ENCODE results near the gene MINPP1. TPM values are rescaled to one million over a fixed set of nuclear protein-coding genes. Genes with fewer than 3 reads are reported as not detected.
A peak's percentile ranks its signal among the peaks of the same experiment; 100 is the strongest.
"Not testable (repeated sequence)": the region's sequence is repeated elsewhere in the genome, so short reads cannot be mapped to it uniquely, and the experiment has no call there.

Gene MINPP1, protein sequence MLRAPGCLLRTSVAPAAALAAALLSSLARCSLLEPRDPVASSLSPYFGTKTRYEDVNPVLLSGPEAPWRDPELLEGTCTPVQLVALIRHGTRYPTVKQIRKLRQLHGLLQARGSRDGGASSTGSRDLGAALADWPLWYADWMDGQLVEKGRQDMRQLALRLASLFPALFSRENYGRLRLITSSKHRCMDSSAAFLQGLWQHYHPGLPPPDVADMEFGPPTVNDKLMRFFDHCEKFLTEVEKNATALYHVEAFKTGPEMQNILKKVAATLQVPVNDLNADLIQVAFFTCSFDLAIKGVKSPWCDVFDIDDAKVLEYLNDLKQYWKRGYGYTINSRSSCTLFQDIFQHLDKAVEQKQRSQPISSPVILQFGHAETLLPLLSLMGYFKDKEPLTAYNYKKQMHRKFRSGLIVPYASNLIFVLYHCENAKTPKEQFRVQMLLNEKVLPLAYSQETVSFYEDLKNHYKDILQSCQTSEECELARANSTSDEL
- total RNA-seq: 10 to 100 TPM; 12.0 to 28.3 (median 20.8) TPM
- long read RNA-seq, donor 1, transcript MINPP1-202 (5 exons, 2,415 nt): major isoform, 23 of 24 reads
- long read RNA-seq, donor 1, partial matches to known transcripts: 0 of 24 reads
- long read RNA-seq, donor 1, other reads (novel, unspliced or antisense): 1 of 24 reads
- long read RNA-seq, donor 2, transcript MINPP1-202 (5 exons, 2,415 nt): major isoform, 29 of 36 reads
- long read RNA-seq, donor 2, partial matches to known transcripts: 4 of 36 reads
- long read RNA-seq, donor 2, other reads (novel, unspliced or antisense): 3 of 36 reads

DNA sequence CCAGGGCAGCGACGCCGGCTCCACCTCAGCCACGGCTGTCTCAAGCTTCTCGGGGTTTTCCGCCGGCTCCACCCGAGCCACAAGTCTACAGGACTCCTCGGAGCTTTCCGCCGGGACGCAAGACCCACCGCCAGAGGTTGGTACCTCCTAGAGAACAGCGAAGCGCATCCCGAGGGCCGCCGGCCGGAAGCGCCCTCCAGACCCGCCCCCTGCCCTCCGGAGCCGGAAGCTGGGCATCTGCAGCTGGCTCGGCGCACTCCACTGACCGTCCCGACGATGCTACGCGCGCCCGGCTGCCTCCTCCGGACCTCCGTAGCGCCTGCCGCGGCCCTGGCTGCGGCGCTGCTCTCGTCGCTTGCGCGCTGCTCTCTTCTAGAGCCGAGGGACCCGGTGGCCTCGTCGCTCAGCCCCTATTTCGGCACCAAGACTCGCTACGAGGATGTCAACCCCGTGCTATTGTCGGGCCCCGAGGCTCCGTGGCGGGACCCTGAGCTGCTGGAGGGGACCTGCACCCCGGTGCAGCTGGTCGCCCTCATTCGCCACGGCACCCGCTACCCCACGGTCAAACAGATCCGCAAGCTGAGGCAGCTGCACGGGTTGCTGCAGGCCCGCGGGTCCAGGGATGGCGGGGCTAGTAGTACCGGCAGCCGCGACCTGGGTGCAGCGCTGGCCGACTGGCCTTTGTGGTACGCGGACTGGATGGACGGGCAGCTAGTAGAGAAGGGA lies at the start of gene MINPP1:
Gene MINPP1 (plus strand): TSS at position 254 of the 726 bp plus-strand sequence. CDS start 23 bp downstream, at position 277.
- TF ChIP-seq, protein P1, sequence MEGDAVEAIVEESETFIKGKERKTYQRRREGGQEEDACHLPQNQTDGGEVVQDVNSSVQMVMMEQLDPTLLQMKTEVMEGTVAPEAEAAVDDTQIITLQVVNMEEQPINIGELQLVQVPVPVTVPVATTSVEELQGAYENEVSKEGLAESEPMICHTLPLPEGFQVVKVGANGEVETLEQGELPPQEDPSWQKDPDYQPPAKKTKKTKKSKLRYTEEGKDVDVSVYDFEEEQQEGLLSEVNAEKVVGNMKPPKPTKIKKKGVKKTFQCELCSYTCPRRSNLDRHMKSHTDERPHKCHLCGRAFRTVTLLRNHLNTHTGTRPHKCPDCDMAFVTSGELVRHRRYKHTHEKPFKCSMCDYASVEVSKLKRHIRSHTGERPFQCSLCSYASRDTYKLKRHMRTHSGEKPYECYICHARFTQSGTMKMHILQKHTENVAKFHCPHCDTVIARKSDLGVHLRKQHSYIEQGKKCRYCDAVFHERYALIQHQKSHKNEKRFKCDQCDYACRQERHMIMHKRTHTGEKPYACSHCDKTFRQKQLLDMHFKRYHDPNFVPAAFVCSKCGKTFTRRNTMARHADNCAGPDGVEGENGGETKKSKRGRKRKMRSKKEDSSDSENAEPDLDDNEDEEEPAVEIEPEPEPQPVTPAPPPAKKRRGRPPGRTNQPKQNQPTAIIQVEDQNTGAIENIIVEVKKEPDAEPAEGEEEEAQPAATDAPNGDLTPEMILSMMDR (IDR thresholded peaks at IDR 0.05): no peak
- Histone ChIP-seq H3K4me1 (ENCODE audit: low read depth) (peaks cover 13% of the 10 kb centered on the region), H3K36me3 (ENCODE audit: low read depth) (no peaks in the 10 kb centered on the region), H3K9me3 (no peaks in the 10 kb centered on the region), H3K4me3 (peak within 1 kb of the TSS; percentile 83)
- intact Hi-C loops (cut with DNase I, micrococcal nuclease): no loop called here
- DNase-seq: peak; percentile 82 to 88 (median 87)
- peak; percentile 96 for ATAC-seq

DNA sequence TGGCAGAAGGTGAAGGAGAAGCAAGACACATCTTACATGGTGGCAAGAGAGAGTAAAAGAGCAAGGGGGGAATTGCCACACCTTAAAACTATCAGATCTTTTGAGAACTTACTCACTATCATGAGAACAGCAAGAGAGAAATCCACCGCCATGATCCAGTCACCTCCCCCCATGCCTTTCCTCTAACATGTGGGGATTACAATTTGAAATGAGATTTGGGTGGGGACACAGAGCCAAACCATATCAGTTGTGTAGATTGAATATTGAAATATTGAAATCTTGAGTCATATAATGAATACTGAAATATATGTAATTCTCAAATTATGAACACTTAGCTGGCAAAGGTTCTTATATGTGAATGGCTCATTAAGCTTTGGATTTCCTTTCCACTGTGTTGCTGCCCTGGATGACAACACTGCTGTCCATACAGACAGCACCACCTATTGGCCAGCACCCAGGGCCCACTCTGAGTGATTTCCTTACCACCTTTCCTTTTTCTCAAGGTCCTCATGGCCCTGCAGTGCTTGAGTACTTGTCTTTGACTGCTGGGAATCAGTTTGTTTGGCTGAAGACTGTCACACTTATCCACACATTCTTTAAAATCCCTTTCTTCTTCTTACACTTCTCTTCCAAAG lies 48.0 kb upstream of the MINPP1 start:
- intact Hi-C loops (cut with DNase I, micrococcal nuclease); H3K36me3 ChIP-seq (ENCODE audit: low read depth); DNase-seq; H3K4me1 ChIP-seq (ENCODE audit: low read depth); H3K9me3 ChIP-seq; H3K4me3 ChIP-seq: not testable (repeated sequence)
- ATAC-seq: peak; percentile 77

DNA sequence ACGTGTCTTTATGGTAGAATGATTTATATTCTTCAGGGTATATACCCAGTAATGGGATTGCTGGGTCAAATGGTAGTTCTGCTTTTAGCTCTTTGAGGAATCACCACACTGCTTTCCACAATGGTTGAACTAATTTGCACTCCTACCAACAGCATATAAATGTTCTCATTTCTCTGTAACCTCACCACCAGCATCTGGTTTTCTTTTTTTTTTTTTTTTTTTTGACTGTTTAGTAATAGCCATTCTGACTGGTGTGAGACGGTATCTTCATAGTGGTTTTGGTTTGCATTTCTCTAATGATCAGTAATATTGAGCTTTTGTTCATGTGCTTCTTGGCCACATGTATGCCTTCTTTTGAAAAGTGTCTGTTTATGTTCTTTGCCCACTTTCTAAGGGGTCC lies 42.9 kb upstream of the MINPP1 start:
- DNase-seq; H3K4me3 ChIP-seq; H3K36me3 ChIP-seq (ENCODE audit: low read depth); ATAC-seq; H3K9me3 ChIP-seq; intact Hi-C loops (cut with DNase I, micrococcal nuclease); H3K4me1 ChIP-seq (ENCODE audit: low read depth): not testable (repeated sequence)

DNA sequence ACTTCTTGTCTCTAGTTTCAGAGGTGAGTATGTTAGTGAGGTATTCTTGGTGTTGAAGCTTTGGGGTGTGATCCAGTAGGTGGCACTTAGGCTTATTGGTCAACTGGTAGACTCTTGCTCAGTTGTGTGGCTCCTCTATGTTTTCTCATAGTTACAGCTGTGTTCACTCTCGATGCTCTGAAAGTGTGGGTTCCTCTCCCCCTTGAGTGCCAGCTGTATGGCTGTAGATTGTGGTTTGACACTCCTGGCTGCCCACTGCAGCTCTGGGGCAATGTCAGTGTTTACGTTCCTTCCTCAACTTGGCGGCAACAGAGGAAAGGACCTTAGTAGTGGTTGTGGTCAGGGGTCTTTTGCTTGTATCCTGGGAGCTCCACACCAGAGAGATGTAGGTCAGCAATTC lies 37.8 kb upstream of the MINPP1 start:
- H3K4me3 ChIP-seq; H3K4me1 ChIP-seq (ENCODE audit: low read depth); H3K9me3 ChIP-seq; DNase-seq; ATAC-seq; H3K36me3 ChIP-seq (ENCODE audit: low read depth); intact Hi-C loops (cut with DNase I, micrococcal nuclease): not testable (repeated sequence)

DNA sequence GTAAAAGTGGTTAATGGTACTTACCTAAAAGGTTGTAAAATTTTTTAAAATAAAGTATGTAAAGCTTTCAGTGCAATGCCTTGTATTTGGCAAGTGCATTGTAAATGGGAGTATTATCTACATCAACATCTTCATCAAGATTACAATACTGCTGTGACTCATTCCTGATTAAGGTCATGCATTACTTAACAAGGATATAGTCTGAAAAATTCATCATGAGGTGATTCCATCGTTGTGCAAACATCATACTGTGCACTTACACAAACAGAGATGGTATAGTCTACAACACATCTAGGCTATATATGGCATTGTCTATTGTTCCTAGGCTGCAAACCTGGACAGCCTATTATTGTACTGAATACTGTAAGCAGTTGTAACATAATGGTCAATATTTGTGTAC lies 16.0 kb upstream of the MINPP1 start:
- intact Hi-C loops (cut with DNase I, micrococcal nuclease); H3K36me3 ChIP-seq (ENCODE audit: low read depth); DNase-seq; H3K4me3 ChIP-seq; H3K4me1 ChIP-seq (ENCODE audit: low read depth); H3K9me3 ChIP-seq: not testable (repeated sequence)
- peak; percentile 98 for ATAC-seq

DNA sequence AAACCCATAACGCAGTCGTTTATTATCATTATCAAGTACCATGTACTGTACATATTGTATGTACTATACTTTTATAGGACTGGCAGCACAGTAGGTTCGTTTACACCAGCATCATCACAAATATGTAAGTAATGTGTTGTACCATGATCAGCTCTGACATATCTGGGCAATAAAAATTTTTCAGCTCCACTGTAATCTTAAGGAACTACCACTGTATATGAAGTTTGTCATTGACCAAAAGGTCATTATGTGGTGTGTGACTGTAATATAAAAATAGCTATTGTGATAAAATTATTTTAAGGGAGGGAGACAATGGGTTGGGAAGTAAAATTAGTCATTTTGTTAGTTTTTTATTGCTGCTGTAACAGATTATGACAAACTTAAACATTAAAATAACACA lies 14.4 kb upstream of the MINPP1 start:
- H3K9me3 ChIP-seq; intact Hi-C loops (cut with DNase I, micrococcal nuclease); DNase-seq; H3K4me3 ChIP-seq; H3K4me1 ChIP-seq (ENCODE audit: low read depth); H3K36me3 ChIP-seq (ENCODE audit: low read depth): not testable (repeated sequence)
- ATAC-seq: peak; percentile 46

DNA sequence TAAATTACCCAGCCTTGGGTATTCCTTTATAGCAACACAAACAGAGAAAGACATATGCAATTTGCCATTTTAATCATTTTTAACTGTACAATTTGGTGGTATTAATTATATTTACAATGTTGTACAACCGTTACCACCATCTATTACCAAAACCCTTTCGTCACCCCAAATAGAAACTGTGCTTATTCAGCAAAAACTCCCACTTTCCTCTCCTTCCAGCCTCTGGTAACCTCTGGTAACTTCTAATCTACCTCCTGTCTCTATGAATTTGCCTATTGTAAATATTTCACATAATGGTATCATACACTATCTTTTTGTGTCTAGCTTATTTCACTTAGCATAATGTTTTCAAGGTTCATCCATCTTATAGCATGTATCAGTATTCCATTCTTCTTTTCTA lies 12.2 kb upstream of the MINPP1 start:
- H3K4me1 ChIP-seq (ENCODE audit: low read depth); H3K4me3 ChIP-seq; H3K36me3 ChIP-seq (ENCODE audit: low read depth); intact Hi-C loops (cut with DNase I, micrococcal nuclease); DNase-seq; H3K9me3 ChIP-seq; ATAC-seq: not testable (repeated sequence)

DNA sequence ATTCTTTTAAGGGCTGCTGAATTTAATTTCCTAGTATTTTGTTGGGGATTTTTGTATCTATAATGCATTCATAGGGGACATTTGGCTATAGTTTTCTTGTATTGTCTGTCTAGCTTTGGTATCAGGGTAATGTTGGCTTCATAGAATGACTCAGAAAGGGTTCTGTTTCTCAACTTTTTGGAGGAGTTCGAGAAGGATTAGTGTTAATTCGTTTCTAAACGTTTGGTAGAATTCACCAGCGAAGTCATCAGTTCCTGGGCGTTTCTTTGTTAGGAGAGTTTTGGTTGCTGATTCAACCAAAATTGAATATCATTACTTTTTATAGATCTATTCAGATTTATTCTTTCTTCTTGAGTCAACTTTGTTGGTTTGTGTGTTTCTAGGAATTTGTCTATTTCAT lies 9.2 kb upstream of the MINPP1 start:
- intact Hi-C loops (cut with DNase I, micrococcal nuclease); H3K9me3 ChIP-seq; H3K36me3 ChIP-seq (ENCODE audit: low read depth); H3K4me3 ChIP-seq; H3K4me1 ChIP-seq (ENCODE audit: low read depth); ATAC-seq; DNase-seq: not testable (repeated sequence)

DNA sequence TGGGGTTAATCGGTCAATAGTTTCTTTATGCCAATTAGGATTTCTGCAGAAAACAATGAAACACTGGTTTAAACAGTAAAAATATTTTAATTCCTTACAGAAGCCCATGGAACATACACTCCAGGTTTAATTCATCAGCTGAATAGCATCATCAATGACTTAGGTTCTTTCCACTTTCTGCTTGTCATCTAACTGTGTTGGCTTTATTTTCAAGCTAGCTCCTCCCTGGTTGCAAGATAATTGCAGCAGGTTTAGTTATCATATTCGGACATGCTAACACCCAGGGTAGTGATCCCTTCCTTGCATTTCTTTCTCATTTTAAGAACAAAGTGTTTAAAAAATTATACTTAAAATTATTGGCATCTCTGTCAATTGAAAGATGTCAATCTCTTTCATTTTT lies 7.3 kb upstream of the MINPP1 start:
- ATAC-seq; DNase-seq; H3K9me3 ChIP-seq; intact Hi-C loops (cut with DNase I, micrococcal nuclease); H3K36me3 ChIP-seq (ENCODE audit: low read depth); H3K4me3 ChIP-seq; H3K4me1 ChIP-seq (ENCODE audit: low read depth): not testable (repeated sequence)

DNA sequence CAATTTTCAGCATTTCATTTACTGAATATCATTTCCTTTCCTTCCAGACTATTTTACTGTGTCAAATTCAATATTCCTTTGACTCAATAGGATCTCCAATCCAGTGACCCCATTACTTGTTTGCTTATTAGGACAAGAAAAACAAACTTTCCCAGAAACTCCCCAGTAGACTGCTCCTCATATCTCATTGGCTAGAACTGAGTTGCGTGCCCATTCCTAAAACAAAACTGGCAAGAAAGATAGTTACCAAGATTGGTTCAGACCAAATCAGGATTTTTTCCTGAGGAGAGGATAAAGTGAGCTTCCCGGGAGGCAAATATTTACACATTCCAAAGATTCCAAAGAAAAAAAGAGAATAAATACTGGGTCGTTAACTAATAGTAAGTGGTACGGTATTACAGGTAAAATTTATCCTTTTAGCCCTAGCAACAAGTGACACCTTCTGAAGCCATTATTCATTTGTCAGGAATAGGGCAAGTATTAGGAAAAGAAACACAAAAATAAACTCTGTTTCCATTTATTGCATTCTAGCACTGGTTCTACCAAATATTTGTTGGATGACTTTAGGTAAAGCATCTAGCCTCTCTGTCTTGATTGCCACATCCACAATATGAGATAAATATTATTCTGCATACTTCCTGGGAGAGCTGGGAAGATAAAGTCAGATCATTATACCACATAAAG lies 6.4 kb upstream of the MINPP1 start:
- H3K4me1 ChIP-seq (ENCODE audit: low read depth); intact Hi-C loops (cut with DNase I, micrococcal nuclease); H3K9me3 ChIP-seq; ATAC-seq; H3K4me3 ChIP-seq; H3K36me3 ChIP-seq (ENCODE audit: low read depth); DNase-seq: not testable (repeated sequence)
